ENCODE measurements around the gene LYG2. TPM values are rescaled to one million over a fixed set of nuclear protein-coding genes. Genes with fewer than 3 reads are reported as not detected.
"Not testable (repeated sequence)": the region's sequence is repeated elsewhere in the genome, so short reads cannot be mapped to it uniquely, and the experiment has no call there.

Gene LYG2
- total RNA-seq: not detected

- ATAC-seq (no peak), DNase-seq (no peak)
- Histone ChIP-seq H3K4me1 (no peaks in the 10 kb centered on the region), H3K27me3 (no peaks in the 10 kb centered on the region), H3K9me3 (no peaks in the 10 kb centered on the region), H3K36me3 (no peaks in the 10 kb centered on the region), H3K4me3 (no peak within 1 kb of the TSS), H3K27ac (no peak within 1 kb of the TSS)
- in situ Hi-C loops (cut with MboI; ENCODE audit: low sequenced_read_pairs in 4 of 4) (no loop called here), intact Hi-C loops (cut with DNase I; ENCODE audit: low total_unique reads) (no loop called here)
- TF ChIP-seq POLR2A (IDR thresholded peaks at IDR 0.05) (no peak), CTCF (IDR thresholded peaks at IDR 0.05 in 4 of 5, conservative IDR thresholded peaks at IDR 0.05 in 1 of 5) (no peak)
Measured at GRCh38 chr2:99255491-99256318, at the start of gene LYG2. Gene LYG2 (minus strand): TSS chr2:99255666. CDS start chr2:99254260, 1,406 bp downstream.

- ATAC-seq; H3K4me1 ChIP-seq; in situ Hi-C loops (cut with MboI; ENCODE audit: low sequenced_read_pairs in 4 of 4); H3K27me3 ChIP-seq; H3K27ac ChIP-seq; H3K9me3 ChIP-seq; H3K4me3 ChIP-seq; intact Hi-C loops (cut with DNase I; ENCODE audit: low total_unique reads); DNase-seq: not testable (repeated sequence)
- H3K36me3 ChIP-seq: peaks cover 0 to 21% of the 10 kb centered on the region in 2 donors
Measured at GRCh38 chr2:99301097-99301496, 45.6 kb upstream of the LYG2 start, which contains the start of gene LYG1. Gene LYG1 (minus strand): TSS chr2:99301197. CDS start chr2:99295670, 5,527 bp downstream.

GRCh38 chr2:99299580-99299979 lies 44.1 kb upstream of the LYG2 start:
- Histone ChIP-seq H3K36me3 (peaks cover 0 to 17% of the 10 kb centered on the region in 2 donors), H3K27ac (no peak overlapping the region), H3K27me3 (no peaks in the 10 kb centered on the region), H3K9me3 (no peaks in the 10 kb centered on the region), H3K4me1 (no peaks in the 10 kb centered on the region), H3K4me3 (no peak overlapping the region)
- in situ Hi-C loops (cut with MboI; ENCODE audit: low sequenced_read_pairs in 4 of 4) (no loop called here), intact Hi-C loops (cut with DNase I; ENCODE audit: low total_unique reads) (no loop called here)
- no peak for ATAC-seq
- no peak for DNase-seq
- TF ChIP-seq CTCF (IDR thresholded peaks at IDR 0.05 in 4 of 5, conservative IDR thresholded peaks at IDR 0.05 in 1 of 5): no peak

- in situ Hi-C loops (cut with MboI; ENCODE audit: low sequenced_read_pairs in 4 of 4): no loop called here
Measured at GRCh38 chr2:99297994-99298393, 42.5 kb upstream of the LYG2 start.

More at GRCh38 chr2:99297994-99298393, 42.5 kb upstream of the LYG2 start:
- Histone ChIP-seq H3K27me3 (no peaks in the 10 kb centered on the region), H3K9me3 (no peaks in the 10 kb centered on the region), H3K4me1 (no peaks in the 10 kb centered on the region), H3K27ac (no peak overlapping the region), H3K36me3 (peaks cover 0 to 13% of the 10 kb centered on the region in 2 donors), H3K4me3 (no peak overlapping the region)
- intact Hi-C loops (cut with DNase I; ENCODE audit: low total_unique reads): no loop called here
- DNase-seq: no peak
- no peak for ATAC-seq
- TF ChIP-seq CTCF (IDR thresholded peaks at IDR 0.05 in 4 of 5, conservative IDR thresholded peaks at IDR 0.05 in 1 of 5): no peak
- TF ChIP-seq POLR2A (IDR thresholded peaks at IDR 0.05): no peak
